Measurements from ENCODE around the gene B3GLCT.

B3GLCT gene

DNA sequence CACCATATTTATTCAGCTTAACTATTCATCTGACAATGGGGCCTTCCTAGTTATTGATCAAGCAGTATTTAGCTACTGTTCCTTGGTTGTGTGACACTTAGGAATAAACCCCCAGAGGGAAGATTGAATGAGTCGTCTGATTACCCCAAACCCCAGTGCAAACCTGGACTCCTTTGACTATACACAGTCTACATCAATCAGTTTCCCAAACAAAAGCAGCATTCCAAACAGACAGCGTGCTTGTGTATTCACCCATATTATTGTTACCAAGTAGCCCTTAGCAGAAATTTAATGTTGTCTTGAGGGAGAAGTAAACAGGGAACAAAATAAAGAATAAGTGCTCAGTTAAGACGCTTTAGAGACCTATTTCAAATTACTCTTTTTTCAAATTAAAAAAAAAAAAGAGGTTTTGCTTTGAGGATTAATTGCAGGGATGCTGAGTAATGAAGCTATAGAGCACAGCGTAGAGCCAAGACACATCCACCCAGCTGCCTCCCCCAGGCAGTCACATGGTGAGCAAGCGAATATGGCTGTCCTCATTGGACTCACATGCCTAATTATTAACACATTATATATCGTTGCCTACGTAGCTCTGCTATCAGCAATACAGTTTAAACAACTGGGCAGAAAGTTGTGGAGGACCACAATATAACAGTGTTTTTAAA lies 14.7 kb upstream of the B3GLCT start:
- DNase-seq: no peak

DNA sequence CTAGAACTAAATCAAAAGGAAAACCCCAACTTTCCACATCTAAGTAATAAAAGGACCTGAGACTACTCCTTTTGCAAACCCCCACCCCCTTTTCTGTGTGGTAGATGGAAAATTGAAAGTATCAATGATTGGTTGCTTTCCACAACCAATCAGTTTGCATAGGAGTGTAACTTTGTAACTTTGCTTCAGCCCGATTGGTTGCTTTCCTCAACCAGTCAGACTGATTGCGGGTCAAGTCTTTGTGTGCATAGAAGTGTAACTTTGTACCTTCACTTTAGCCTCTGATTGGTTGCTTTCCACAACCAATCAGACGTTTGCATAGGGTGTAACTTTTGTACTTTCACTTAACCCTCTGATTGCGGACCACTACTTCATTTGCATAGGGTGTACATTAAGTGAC lies 8.0 kb upstream of the B3GLCT start:
- no peak for DNase-seq

DNA sequence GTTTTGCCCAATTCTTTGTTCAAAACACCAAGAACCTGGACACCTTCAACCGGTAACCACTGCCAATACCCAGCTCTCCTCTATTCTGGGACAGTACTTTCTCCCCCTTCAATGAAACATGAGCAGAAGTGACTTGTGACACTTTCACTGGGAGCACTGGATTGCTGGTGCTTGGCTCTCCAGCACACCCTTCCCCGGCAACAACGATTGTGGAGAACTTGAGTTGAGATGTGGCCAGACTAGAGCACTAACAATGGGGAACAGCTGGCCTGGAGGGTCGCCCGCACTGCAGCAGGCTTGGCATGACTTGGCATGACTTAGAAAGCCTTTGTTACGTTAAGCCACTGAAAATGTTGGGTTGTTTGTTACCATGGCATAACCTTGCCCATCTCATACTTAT lies 7.5 kb upstream of the B3GLCT start:
- no peak for DNase-seq

DNA sequence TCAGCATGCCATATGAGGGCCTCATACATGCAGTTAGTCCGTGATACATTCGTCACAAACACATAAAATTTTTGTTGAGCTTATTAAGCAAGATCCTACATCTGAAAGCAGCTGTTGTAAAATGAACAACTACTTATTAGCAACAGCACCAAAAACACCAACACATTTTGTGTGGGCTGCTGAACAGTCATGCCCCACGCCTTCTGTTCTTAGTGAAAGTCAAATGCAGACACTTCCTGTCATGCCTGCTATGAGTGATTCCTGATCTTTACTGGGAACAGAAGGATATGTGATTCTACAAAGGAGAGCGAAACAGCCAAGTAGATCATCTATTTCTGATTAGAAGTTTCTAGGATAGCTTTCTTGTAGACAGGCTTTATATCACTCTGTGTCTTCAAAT lies 4.2 kb upstream of the B3GLCT start:
- peak; percentile 23 for DNase-seq

DNA sequence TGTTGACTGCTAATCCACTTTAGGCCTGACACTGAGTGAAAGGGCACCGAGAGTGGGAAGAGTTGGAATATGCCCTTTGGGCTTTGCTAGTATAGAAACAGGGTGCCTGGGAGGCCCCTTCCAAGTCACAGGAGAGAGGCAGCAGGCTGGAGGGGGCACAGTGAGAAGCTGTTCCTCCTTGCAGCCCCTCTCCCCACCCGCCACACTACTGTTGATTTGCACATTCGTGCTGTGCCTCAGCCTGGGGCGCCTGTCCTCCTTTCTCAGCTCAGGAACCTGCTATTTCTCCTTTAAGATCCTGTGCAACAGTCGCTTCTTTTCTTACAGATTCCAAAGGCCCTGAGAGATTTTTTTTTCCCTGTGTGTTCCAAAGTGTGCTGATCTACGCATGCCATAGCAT lies 2.8 kb upstream of the B3GLCT start:
- DNase-seq: no peak

DNA sequence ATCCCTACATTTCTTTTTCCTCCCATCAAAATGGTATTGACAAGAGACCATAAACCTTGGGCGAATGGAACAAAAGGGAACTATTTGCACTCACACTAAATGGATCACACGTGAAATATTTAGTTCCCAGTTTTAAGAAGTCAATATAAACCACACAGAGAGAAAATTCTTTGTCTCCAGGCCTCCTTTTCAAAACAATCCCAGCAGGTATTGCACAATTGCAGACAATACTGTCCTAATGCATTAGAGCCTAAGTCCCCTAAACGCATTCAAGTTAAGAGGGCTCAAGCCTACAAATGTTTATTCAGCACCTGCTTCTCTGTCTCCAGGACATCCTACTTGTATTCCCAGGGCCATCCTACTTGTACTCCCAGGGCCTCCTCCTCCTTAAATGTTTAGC lies 1.3 kb upstream of the B3GLCT start:
- DNase-seq: no peak

- no peak for DNase-seq
These were observed 287 bp upstream of the B3GLCT start for GRCh38 chr13:31199527-31199848.

- DNase-seq: peak; percentile 55
These were observed 829 bp downstream of the B3GLCT start for GRCh38 chr13:31200637-31200971.

- DNase-seq: peak; percentile 46
These were observed 1.7 kb downstream of the B3GLCT start for GRCh38 chr13:31201341-31202031.

DNA sequence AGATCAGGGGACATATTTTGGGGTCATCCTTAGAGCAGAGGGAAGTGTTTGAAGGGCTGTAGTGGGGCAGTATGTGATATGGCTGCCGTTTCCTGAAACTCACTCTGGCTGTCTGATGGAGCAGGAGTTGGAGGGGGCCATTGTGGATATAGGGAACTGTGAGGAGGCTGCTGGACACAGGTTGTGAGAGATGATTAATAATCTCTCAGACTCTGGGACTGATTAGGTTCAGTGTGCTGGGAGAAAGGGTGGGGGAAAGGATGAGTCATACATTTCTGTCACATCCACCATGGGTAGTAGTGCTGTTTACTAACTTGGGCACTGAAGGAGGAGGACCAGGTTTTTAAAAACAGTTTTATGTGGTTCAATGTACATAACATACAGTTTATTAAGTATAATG lies 4.8 kb downstream of the B3GLCT start:
- DNase-seq: peak; percentile 81

DNA sequence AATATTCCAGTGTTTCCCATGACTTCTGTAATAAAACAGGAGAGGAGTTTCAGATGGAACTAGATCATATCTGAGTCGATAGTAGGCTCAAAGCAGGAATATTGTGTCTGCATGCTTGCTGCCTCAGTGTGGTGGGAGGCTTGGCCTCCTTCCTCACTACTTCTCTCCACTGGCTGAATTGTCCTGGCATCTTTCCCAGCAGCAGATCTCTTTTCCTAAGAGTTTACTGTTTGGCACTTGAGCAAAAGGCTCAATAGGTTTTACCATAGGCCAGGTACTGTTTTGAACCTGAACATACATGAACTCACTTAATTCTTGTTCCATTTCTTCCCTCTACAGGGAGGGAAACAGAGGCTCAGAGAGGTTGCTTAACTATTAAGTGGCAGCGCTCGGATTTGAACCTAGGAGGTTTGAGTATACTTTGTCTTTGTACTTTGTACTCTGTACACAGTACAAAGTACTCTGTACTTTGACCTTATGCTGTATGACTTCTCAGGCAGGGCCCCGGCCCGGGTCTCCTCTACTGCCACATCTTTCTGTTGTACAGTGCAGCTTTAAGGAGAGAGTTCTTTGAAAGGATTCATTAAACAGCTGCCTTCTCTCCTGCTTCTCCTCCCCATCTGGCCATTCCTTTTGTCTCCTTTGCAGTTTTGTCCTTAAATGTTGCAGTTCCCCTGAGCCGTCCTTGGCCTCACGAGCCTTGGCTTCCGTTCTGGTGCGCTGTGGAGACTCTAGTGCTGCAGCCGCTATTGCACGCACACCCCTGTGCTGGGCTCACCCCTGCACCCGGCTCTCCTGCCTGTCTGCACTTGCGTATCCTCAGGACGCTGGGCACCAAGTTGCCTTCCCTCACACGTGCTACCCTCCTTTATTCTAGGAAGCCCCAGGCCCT lies 8.1 kb downstream of the B3GLCT start:
- peak; percentile 48 for DNase-seq

GRCh38 chr13:31208559-31209122 lies 8.9 kb downstream of the B3GLCT start:
- no peak for DNase-seq

DNA sequence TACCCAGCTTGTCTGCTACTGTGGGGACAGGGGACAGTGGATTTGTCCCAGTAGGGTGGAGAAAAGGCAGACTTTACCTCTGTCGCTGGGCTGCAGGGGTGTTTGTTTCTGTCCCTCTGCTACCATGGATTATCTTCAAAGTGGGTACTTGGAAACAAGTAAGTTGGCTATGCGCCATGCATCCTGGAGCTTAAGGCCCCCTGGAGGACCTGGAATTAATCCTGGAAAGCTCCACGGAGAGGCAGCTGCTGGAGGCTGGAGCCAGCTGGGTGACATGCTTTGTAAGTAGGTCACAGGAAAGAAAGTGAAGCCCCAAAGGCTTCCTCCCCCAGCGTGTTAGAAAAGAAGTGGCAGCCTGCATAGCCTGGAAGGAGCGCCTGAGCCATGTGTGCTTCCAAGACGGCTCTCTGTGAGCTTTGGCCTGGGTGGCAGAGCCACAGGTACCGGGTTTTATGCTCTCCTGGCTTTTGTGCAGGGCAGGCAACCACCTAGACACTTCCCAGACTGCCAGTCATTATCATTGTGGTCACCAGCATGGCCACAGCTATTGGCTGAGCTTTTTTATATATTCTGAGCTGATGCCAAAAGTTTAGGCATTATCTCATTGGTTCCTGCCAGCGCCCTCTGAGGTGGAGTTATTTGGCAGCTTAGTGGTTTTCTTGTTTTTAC lies 9.5 kb downstream of the B3GLCT start:
- DNase-seq: peak; percentile 73

- no peak for DNase-seq
These were observed 10.1 kb downstream of the B3GLCT start for GRCh38 chr13:31209841-31210210.

DNA sequence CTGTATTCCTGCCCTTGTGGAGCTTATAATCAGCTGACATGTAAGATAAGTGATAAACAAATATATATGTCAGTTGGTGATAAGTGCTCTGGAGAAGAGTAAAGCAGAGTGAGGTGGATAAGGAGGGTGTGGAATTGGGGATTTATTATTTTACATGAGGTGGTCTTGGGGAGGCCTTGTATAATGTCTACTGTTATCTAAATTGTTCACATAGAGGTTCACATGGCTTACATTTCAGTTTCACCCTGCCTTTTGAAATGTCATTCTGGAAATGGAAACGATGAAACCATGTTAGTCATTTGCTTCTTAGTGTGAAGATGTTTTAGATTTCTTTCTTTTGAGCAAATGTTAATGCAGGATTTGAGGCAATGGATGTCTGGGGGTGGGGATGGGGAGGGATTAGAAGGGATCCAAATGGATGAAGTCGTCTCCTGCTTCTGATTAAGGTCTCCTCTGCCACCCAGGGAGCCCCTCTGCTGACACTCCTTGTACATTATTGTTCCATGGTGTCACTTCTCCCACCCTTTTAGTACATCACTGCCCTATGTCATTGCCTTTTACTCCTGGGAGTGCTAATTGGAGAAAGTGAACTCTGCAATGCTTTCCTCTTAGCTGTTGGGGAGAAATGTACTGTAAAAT lies 14.0 kb downstream of the B3GLCT start:
- DNase-seq: peak; percentile 68

DNA sequence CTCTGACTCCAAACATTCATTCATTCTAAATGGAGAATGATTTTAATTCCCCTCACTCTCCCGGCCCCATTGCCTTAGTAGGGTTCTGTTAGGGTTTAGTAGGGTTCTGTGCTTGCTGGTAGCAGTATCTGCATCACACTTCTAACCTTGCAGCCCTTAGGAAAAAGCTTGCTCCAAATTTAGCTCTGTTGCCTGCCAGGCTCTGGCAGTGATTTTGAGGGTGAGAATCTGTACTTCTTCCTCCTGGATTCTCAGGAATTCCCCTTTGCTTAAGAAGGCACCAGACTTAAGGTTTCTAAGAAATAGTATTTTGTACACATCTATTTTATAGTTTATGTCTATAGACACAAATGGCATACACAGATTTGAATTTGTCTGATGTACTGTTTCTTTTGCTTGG lies 14.7 kb downstream of the B3GLCT start:
- no peak for DNase-seq

- DNase-seq: peak; percentile 58
These were observed 17.1 kb downstream of the B3GLCT start for GRCh38 chr13:31216916-31217315.

DNA sequence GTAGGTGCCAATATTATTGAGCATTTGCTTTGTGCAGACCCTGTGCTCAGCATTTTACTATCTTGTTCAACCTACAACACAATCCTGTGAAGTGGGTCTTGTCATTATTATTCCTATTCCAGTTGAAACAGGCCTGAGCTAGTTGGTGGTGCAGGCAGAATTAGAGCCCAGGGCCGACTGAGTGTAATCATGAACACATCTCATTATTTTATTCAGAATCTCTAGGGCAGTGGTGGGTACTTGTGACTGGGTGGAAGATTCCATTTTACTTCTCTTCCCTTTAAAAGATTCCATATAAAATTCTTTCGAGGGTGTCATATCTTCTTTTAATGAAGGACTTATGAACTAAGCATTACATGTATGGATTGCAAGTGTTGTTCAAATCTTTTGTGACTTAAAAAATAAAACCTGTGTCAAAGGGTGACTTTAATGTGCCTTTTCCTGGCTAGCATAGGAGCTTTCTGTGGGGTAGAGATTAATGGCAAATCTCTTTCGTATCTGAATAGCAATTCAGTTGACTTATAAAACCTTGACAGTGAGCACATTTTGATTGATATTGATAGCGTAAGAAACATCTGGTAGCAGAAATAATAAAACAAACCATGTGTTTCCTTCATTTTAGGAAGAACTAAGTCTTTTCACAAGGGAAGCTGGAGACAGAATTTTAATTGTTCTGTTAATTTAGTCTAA lies 20.3 kb downstream of the B3GLCT start:
- DNase-seq: no peak

- DNase-seq: no peak
These were observed 21.3 kb downstream of the B3GLCT start for GRCh38 chr13:31221057-31221456.

DNA sequence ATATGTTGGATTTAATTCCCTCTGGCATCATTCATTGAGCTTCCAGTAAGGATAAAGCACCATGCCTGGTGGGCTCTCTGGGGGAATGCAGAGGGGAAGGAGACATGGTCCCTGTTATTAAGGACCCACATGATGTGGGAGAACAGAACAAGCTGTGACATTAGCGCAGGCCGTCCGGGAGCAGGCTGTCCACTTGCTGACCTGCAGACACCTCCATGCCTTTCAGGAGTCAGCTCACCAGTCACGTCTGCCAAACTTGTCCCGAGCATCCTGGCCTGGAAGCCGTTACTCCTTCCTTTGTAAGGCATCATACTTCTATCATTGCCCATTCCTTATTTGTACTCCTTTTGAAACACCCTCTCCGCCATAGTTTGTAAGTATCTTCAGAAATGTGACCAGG lies 23.4 kb downstream of the B3GLCT start:
- DNase-seq: no peak

DNA sequence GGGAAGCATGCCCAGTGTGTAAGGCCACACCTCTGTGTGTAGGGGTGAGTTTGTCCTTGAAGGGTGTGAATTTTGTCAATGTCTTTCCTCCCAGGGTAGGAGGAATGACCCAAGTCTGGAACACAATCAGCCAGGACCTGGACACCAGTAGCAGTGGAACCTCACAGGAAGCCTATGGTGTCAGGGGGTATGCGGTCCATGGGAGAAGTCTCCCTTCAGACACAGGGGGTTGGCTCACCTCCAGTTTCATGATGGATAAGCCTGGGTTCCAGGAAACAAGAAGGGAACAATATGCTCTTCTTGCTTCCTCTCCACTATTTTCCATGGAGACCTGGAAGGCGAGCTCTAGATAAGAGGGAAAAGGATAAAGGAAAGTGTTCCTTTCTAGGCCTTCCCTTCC lies 23.9 kb downstream of the B3GLCT start:
- DNase-seq: no peak

- DNase-seq: no peak
These were observed 24.4 kb downstream of the B3GLCT start for GRCh38 chr13:31224174-31224669.

Measured in fibroblast of skin of back (primary cell).